Esophagus squamous epithelium (tissue), 5 donors: ENCODE results near the gene MUSK. TPM values are rescaled to one million over a fixed set of nuclear protein-coding genes. Genes with fewer than 3 reads are reported as not detected.

Experiments
- DNase-seq: peaks from one replicate; lab custom pipeline; 2025; lab: John Stamatoyannopoulos, UW
- H3K27ac ChIP-seq, 4 donors: fragments of 200-600 bp; sonication (generic); one replicate each; pipeline ENCODE4 v1.5.1; 2016 to 2019; ENCODE audit warnings: mild to moderate bottlenecking in 1 of 4
- H3K27me3 ChIP-seq, 4 donors: fragments of 200-600 bp; sonication (generic); 1 replicate in 3 of 4; 2 replicates in 1 of 4; pipeline versions ENCODE4 v1.5.1 to v1.6.0; 2017 to 2021; ENCODE audit warnings: antibody characterized with exemption in 1 of 4
- H3K36me3 ChIP-seq, 3 donors: fragments of 200-600 bp; sonication (generic); one replicate each; pipeline ENCODE4 v1.5.1; 2016 to 2019
- H3K4me1 ChIP-seq, 3 donors: fragments of 200-600 bp; sonication (generic); one replicate each; pipeline ENCODE4 v1.5.1; 2017 to 2019
- H3K4me3 ChIP-seq, 4 donors: fragments of 200-600 bp; sonication (generic); 1 replicate in 3 of 4; 2 replicates in 1 of 4; pipeline ENCODE4 v1.5.1; 2016 to 2019; ENCODE audit warnings: mild to moderate bottlenecking in 2 of 4, moderate library complexity in 1 of 4
- H3K9me3 ChIP-seq, 3 donors: fragments of 200-600 bp; sonication (generic); one replicate each; pipeline ENCODE4 v1.5.1; 2016 to 2019
- POLR2A ChIP-seq, 4 donors: fragments of 450-650 bp; IDR thresholded peaks; one replicate each; pipeline ENCODE4 v1.6.1; 2017; ENCODE audit warnings: antibody characterized with exemption in 4 of 4, mild to moderate bottlenecking in 4 of 4, moderate library complexity in 3 of 4
- WGBS, 2 donors: methylation state at CpG; one replicate each; pipeline ENCODE4 v1.1.5; 2018; 5-methylcytosine and 5-hydroxymethylcytosine counted together
- intact Hi-C: fragments of 100-400 bp; cut with DNase I; formaldehyde crosslinking; loops from one replicate; pipeline ENCODE4 v1.15.0; 2022
- total RNA-seq, 4 donors: library from RNA; depleted of rRNA; stranded (reverse); fragments of >200 nt; gene quantifications; one replicate each; pipeline ENCODE4 v1.1.0, GENCODE V29; 2016
- TF ChIP-seq, protein P1 (sequence below), 6 experiments: fragments of 450-650 bp in 4 of 6; fragments of 200-600 bp in 2 of 6; sonication (generic) in 2 of 6; IDR thresholded peaks; one replicate each; pipeline ENCODE4 v1.5.1; 2016 to 2019; ENCODE audit warnings: antibody characterized with exemption in 6 of 6, mild to moderate bottlenecking in 4 of 6, moderate library complexity in 4 of 6
- donor health status: DM: yes; HTN: yes; CAD: no.

MUSK gene
- total RNA-seq, 4 donors from 2014 or later, result 0.15 to 10.1 (median 1.5) TPM

DNA sequence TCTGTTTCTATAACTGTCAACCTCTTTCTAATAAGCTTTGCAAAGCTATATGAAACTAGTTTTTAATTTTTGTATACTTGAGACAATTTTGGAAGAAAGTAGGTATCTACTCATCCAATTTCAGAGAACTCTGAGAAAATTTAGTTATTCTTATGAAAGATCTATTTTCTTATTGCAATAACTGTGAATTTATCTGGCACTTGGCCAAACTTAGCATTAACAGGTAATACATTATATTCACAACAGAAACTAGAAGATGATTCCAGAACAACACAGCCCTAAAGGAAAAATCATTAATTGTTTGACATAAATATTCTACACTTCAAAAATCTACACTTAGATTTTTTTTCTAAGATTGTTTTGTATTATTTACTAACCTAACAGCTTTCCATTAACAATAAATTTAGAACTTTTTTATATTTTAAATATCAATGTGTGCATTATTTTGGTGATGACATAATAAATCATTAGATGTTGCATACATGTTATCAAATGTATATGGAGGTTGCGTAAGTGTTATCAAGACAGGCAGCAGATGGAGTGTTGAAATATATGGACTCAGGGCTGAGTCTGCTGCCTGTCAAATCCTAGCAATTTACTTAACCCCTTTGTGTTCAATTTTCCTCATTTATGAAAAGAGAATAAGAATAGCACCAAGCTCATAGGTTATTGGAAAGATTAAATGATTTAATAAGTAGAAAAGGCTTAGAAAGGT is 141.8 kb downstream of the MUSK start:
- H3K4me3 ChIP-seq, result no peak overlapping the region
- intact Hi-C loops, result no loop called here
- no peaks in the 10 kb centered on the region for H3K36me3 ChIP-seq
- no peaks in the 10 kb centered on the region for H3K27me3 ChIP-seq
- 83 to 92% methylated on average over 1 of the region's 1 CpG for WGBS, 2 donors
- H3K9me3 ChIP-seq, result no peaks in the 10 kb centered on the region
- no peak for DNase-seq
- no peak overlapping the region for H3K27ac ChIP-seq
- TF ChIP-seq POLR2A (IDR thresholded peaks at IDR 0.05), result no peak
- TF ChIP-seq, protein P1, sequence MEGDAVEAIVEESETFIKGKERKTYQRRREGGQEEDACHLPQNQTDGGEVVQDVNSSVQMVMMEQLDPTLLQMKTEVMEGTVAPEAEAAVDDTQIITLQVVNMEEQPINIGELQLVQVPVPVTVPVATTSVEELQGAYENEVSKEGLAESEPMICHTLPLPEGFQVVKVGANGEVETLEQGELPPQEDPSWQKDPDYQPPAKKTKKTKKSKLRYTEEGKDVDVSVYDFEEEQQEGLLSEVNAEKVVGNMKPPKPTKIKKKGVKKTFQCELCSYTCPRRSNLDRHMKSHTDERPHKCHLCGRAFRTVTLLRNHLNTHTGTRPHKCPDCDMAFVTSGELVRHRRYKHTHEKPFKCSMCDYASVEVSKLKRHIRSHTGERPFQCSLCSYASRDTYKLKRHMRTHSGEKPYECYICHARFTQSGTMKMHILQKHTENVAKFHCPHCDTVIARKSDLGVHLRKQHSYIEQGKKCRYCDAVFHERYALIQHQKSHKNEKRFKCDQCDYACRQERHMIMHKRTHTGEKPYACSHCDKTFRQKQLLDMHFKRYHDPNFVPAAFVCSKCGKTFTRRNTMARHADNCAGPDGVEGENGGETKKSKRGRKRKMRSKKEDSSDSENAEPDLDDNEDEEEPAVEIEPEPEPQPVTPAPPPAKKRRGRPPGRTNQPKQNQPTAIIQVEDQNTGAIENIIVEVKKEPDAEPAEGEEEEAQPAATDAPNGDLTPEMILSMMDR (IDR thresholded peaks at IDR 0.05), result no peak
- H3K4me1 ChIP-seq, result no peaks in the 10 kb centered on the region

DNA sequence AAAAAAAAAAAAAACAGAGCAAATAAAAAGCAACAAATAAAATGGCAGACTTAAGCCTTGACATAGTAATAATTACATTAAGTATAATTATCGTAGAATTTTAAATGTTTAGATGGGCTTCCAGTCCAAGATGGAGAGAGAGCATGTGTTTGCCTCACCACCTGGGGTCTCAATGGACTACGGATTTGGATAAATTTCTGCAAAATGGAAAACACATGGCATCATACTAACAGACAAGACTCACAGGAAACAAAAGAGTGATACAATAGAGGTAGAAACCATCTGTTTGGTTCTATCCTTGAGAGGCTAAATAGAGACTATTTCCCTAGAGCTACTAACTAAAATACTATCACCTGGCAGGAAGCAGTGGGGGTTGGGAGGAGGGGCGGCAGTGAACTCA is 144.3 kb downstream of the MUSK start:
- Histone ChIP-seq H3K27me3 (no peaks in the 10 kb centered on the region), H3K27ac (no peak overlapping the region), H3K36me3 (no peaks in the 10 kb centered on the region), H3K4me3 (no peak overlapping the region), H3K4me1 (no peaks in the 10 kb centered on the region), H3K9me3 (no peaks in the 10 kb centered on the region)
- no peak for DNase-seq
- intact Hi-C loops, result no loop called here
- WGBS, 2 donors, result 74 to 84% methylated on average over 3 of the region's 3 CpGs
- TF ChIP-seq, protein P1 (IDR thresholded peaks at IDR 0.05), result no peak
- TF ChIP-seq POLR2A (IDR thresholded peaks at IDR 0.05), result no peak

DNA sequence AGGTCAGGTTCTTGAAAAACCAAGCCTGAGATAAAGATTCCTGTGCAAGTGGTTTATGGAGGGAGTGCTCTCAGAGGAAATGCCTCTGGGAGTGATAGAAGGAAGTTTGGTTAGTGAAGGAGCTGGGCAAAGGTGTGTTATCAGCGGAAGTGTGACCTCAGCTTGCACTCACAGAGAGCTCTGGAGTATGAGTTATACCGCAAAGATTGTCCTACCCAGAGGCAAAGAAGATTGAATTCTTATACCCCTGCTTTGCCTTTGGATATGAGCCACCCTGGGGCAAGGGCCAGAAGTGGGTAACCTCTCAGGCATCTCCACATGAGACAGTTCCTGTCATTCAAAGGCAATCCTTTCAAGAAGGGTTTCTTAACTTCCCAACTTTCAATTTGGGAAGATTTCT is 145.6 kb downstream of the MUSK start:
- no peak for TF ChIP-seq POLR2A (IDR thresholded peaks at IDR 0.05)
- TF ChIP-seq, protein P1 (IDR thresholded peaks at IDR 0.05), result no peak
- 33 to 42% methylated on average over 2 of the region's 2 CpGs for WGBS, 2 donors
- intact Hi-C loops, result no loop called here
- Histone ChIP-seq H3K4me3 (no peak overlapping the region), H3K27ac (no peak overlapping the region), H3K4me1 (no peaks in the 10 kb centered on the region), H3K27me3 (no peaks in the 10 kb centered on the region), H3K36me3 (no peaks in the 10 kb centered on the region), H3K9me3 (no peaks in the 10 kb centered on the region)
- no peak for DNase-seq

DNA sequence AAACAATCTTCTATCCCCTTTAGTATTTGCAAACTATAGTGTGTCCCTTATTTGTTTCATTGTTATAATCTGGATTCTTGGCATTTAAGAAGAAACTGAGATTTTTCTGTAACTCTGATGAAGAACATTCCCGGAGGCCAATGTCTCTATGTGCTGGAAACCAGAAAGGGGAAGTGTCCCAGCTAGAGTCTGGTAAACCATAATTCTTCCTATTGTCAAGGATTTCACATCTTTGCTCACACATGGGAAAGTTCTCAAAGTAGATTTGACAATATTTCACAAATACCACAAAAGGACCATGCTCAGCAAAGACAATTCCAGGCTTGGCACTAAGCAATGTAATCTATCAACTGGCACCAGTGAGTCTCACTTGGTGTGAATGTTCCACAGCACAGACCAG is 146.8 kb downstream of the MUSK start:
- Histone ChIP-seq H3K27ac (no peak overlapping the region), H3K4me1 (no peaks in the 10 kb centered on the region), H3K4me3 (no peak overlapping the region), H3K36me3 (no peaks in the 10 kb centered on the region), H3K27me3 (no peaks in the 10 kb centered on the region), H3K9me3 (no peaks in the 10 kb centered on the region)
- TF ChIP-seq POLR2A (IDR thresholded peaks at IDR 0.05), result no peak
- TF ChIP-seq, protein P1 (IDR thresholded peaks at IDR 0.05), result no peak
- 27 to 75% methylated on average over 1 of the region's 1 CpG for WGBS, 2 donors
- no peak for DNase-seq
- intact Hi-C loops, result no loop called here

DNA sequence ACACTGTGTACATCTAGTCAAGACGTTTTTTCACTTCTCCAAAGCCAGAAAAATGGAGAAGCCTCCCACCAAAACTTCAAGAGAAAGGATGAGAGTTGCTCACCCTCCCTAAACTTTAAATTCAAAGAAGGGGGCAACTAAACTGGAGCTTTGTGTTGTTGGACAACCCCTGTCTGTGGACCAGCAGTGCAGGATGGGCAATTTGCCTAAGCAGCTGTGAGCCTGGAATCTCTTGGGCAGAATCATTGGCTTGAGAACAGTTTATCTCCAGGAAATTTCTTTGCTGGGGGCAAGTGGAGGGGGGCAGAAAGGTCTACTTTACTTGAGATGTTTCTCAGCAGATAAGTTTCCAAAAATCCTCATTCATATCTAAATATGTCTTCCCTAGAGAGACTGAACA is 151.8 kb downstream of the MUSK start:
- Histone ChIP-seq H3K4me3 (no peak overlapping the region), H3K4me1 (no peaks in the 10 kb centered on the region), H3K36me3 (no peaks in the 10 kb centered on the region), H3K27ac (no peak overlapping the region), H3K9me3 (no peaks in the 10 kb centered on the region), H3K27me3 (no peaks in the 10 kb centered on the region)
- no peak for TF ChIP-seq POLR2A (IDR thresholded peaks at IDR 0.05)
- TF ChIP-seq, protein P1 (IDR thresholded peaks at IDR 0.05), result no peak
- 23 to 25% methylated on average over 1 of the region's 1 CpG for WGBS, 2 donors
- DNase-seq, result no peak
- intact Hi-C loops, result no loop called here
